Activated CD4-positive, alpha-beta T cell treated with anti-CD3 and anti-CD28 coated beads, Interleukin-2, amount 50 U/mL, for 48 hours (primary cell): ENCODE results near the gene PCLO.
"Not testable (repeated sequence)": the region's sequence is repeated elsewhere in the genome, so short reads cannot be mapped to it uniquely, and the experiment has no call there.

ENCODE experiments used
- DNase-seq, 2 experiments: peaks; one replicate each; pipeline ENCODE4 v3.0.0-alpha.2; 2020

The PCLO gene

DNA sequence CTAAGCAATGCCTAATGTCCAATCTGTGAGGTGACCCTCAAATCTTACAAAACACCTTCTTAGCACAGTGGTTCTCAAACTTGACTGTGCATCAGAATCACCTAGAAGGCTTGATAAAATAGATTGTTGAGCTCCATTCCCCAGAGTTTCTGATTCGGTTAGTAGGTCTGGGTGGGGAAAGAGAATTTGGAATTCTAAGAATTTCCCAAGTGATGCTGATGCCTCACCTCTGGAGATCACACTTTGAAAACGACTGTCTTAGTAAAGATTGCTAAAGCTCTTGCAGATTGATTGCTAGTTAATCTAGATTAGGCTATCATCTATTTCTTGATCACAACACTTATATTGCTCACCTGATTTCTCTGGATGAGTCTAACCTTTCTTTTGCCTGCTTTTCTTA, 126.6 kb downstream of the PCLO start:
- DNase-seq: no peak

DNA sequence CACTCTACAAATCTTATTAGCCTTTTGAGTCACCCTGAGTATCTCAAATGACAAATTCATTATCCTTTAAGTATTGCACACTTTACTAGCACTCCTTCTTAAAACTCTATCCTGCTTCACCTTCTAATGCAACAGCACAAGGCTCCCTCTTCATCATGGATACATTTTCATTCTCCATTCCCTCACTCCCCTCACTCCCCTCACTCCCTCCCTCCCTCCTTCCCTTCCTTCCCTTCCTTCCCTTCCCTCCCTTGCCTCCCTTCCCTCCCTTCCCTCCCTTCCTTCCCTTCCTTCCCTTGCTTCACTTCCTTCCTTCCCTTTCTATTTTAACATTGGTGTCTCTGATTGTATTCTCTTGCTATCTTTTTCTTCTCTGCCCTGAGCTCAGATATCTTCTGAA, 130.5 kb downstream of the PCLO start:
- no peak for DNase-seq

DNA sequence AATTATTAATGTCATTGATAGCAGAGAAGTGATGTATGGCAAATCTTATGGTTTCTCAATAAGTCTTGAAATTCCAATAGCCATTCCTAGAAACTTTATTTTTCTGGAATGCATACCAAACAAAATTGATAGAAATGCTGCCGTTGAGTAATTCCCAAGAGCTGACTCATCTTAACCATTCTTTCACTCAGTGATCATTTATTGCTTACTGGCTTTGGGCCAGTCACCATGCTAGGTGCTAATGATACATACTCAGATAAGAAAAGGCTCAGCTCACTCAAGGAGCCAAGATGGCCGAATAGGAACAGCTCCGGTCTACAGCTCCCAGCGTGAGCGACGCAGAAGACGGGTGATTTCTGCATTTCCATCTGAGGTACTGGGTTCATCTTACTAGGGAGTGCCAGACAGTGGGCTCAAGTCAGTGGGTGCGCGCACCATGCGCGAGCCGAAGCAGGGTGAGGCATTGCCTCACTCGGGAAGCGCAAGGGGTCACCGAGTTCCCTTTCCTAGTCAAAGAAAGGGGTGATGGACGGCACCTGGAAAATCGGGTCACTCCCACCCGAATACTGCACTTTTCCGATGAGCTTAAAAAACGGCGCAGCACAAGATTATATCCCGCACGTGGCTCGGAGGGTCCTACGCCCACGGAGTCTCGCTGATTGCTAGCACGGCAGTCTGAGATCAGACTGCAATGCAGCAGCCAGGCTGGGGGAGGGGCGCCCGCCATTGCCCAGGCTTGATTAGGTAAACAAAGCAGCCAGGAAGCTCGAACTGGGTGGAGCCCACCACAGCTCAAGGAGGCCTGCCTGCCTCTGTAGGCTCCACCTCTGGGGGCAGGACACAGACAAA, 138.6 kb downstream of the PCLO start:
- not testable (repeated sequence) for DNase-seq

DNA sequence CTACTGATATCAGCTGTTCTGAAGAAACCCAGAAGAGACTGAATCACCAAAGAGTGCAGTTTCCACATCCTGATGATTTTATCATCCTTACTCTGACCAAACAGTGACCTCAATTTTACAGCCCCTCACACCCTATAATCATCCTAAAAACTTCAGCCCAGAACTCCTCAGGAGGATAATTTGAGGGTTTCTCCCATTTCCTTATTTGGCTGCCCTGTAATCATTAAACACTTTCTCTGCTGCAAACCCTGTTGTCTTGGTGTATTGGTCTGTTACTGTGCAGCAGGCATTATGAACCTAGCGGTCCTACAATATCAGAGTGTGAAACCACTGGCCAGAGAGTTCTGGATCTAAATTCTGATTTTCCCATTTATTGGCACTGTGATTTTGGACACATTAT, 141.7 kb downstream of the PCLO start:
- no peak for DNase-seq

- no peak for DNase-seq
Measured at GRCh38 chr7:83020161-83020560, 142.5 kb downstream of the PCLO start.

DNA sequence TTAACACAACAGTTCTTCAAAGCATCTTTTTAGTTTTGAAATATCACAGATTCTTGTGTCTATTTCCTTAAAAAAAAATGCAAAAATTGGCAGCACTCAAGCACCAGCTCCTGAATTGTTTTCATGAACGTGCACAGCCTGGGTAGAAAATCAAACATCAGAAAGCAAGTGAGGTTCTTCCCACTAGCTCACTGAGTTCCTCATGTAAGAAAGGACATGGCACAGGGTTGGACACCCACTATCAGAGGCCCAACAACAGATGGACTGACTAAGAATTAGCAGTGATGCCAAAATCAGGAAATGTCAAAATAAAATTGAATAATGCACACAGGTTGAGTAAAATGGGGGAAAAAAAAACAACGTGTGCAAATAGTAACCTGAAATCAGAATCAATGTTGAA, 146.8 kb downstream of the PCLO start:
- no peak for DNase-seq

- DNase-seq: no peak
Measured at GRCh38 chr7:83014546-83014945, 148.1 kb downstream of the PCLO start.

DNA sequence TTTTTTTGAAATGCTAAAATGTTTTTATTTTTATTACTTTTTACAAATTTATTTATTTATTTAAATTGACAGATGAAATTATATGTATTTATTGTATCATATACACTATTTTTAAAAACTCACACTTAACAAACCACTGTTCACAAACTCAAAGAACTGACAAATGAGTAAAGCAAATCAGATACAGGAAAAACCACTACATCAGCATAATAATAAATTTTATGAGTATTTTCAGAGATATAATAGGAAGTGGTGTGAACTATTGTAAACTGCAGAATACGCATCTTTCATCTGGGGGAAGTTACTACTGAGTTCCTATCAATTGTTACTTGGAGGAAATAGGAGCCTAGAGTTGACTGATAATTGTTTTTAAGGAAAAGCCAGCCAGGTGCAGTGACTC, 150.7 kb downstream of the PCLO start:
- DNase-seq: no peak

- no peak for DNase-seq
Measured at GRCh38 chr7:83005410-83005809, 157.3 kb downstream of the PCLO start.

DNA sequence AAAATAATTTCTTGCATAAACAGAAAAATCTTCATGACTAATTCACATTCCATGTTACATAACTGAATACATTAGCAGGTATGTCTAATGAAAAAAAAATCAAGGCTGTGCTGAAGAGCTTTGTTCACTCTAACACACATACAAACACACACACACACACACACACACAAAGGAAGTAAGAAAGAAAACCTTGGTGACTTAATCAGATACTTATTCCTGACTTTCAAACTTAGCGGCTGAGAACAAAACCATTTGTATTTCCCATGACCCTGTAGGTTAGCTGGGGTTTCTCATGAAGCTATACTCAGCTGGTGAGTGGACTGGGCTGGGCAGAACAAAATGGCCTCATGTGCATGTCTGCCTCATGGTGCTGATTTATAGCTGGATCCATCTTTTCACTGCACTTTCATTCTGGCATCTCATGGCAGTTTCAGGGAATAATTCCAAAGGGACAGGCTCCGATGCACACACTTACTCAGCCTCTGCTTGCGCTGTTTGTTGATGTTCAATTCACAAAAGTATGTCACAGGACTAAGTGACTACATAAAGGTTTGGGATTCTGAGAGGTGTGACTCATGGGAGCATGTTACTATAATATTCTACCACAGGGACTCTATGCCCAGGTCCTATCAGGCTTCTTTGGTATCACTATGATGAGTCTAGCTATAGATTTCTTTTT, 161.2 kb downstream of the PCLO start:
- no peak for DNase-seq

DNA sequence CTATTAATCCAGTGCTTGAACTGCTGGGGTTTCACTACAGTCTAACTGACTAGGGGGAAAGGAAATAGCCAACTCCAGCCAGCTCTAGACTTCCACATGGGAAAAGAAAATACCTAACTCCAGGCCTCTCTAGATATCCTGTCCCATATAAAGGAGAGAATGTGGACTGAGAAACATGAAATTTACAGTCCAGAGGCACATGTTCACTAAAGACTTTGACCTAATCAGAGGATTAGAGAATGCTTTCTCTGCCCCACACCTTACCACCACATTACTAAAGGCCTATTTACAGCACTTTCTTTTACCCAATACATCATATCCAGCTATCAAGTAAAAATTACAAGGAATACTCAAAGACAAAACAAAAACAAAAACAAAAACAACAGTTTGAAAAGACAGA, 164.2 kb downstream of the PCLO start:
- DNase-seq: no peak

- no peak for DNase-seq
Measured at GRCh38 chr7:82985144-82985802, 177.4 kb downstream of the PCLO start.

- DNase-seq: no peak
Measured at GRCh38 chr7:82980130-82980788, 182.4 kb downstream of the PCLO start.

DNA sequence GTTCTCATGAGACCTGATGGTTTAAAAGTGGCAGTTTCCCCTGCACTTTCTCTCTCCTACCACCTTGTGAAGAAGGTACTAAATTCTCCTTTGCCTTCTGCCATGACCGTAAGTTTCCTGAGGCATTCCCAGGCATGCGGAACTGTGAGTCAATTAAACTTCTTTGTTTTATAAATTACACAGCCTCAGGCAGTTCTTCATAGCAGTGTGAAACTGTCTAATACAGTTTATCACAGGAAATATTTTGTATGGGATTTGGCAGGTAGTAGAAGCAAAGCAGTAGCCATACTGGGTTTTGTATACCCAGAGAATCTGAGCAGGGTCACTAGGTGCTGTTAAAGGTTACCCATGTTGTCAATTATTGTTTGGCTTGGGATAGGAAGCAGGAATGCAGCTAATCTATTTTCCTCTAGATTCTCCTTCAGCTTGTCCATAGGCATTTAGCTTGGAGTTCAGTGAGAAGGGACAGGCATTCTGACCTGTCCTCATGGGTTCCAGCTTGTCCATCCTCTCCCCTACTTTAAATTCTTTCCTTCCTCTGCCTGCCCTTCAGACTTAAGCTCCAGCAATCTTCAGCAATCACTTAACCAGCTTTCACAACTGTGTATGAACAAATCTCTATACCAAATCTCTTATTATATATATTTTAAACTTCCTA, 186.7 kb downstream of the PCLO start:
- no peak for DNase-seq

- no peak for DNase-seq
Measured at GRCh38 chr7:82972135-82972534, 190.5 kb downstream of the PCLO start.

GRCh38 chr7:82965088-82966036, 197.3 kb downstream of the PCLO start:
- DNase-seq: no peak

GRCh38 chr7:82964150-82964882, 198.4 kb downstream of the PCLO start:
- no peak for DNase-seq

- no peak for DNase-seq
Measured at GRCh38 chr7:82961240-82961639, 201.4 kb downstream of the PCLO start.

DNA sequence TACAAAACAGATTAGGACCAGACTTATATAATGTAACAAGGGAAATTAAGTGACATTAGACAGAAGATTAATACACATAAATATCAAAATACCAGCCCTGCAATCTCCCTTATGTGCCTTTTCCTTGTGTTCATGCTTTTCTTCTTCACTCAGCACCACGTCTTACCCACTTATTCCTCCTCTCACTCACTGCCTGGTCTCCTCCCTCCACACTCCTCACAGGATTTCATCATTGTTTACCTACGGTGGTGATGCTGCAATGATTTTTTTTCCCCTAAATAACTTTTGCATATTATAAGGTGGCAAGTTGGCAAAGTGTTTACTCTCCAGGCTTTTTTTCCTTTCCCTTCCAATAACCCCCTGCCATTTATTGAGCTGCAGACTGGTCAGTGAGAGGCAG, 203.2 kb downstream of the PCLO start:
- DNase-seq: no peak

GRCh38 chr7:82957521-82957920, 205.2 kb downstream of the PCLO start:
- no peak for DNase-seq
